GM12878 (cell line): ENCODE measurements around the gene ACKR4. TPM values are rescaled to one million over a fixed set of nuclear protein-coding genes. Genes with fewer than 3 reads are reported as not detected.

Experiments used
- ATAC-seq: fragments of 200-7000 bp; cut with Tn5 transposase; 3 replicates; pipeline ENCODE4 v1.9.1; 2020; ENCODE audit warnings: mild to moderate bottlenecking, moderate library complexity
- BruUV-seq: library from RNA; stranded (reverse); fragments of 400-500 nt; replicated peaks from 2 replicates; lab custom pipeline; 2021; lab: Mats Ljungman, UMichigan
- CTCF ChIA-PET: fragments of 300-600 bp; sonication (Branson Sonifier 250); formaldehyde crosslinking; extraction: SDS; loops from one replicate; lab custom pipeline; 2021; ENCODE audit warnings: inconsistent platforms; lab: Yijun Ruan, JAX
- POLR2A ChIA-PET: fragments of 350-600 bp; formaldehyde crosslinking; extraction: SDS; loops from one replicate; lab custom pipeline; 2021; ENCODE audit warnings: inconsistent platforms; lab: Charles Lee
- RAD21 ChIA-PET: fragments of 300-600 bp; sonication (Branson Sonifier 250); formaldehyde crosslinking; loops from one replicate; lab custom pipeline; 2023; ENCODE audit warnings: antibody characterized with exemption; ENCODE audit not compliant: unreplicated experiment; lab: Charles Lee
- SMC1A ChIA-PET: fragments of 300-600 bp; sonication (Branson Sonifier 250); formaldehyde crosslinking; loops from one replicate; lab custom pipeline; 2023; ENCODE audit not compliant: unreplicated experiment, uncharacterized antibody; lab: Charles Lee
- DNase-seq: peaks from one replicate; pipeline ENCODE4 v3.0.0-alpha.2; 2011; ENCODE audit warnings: low read depth, low spot score
- FAIRE-seq: peaks from 3 replicates; lab custom pipeline; 2011; peaks lifted over from hg19 to GRCh38; lab: Jason Lieb, UNC
- H2AFZ ChIP-seq: 2 replicates; pipeline ENCODE4 v1.6.0; 2011; ENCODE audit warnings: low read depth, low read length, control low read depth; ENCODE audit not compliant: control insufficient read depth
- H3K27ac ChIP-seq: 2 replicates; pipeline ENCODE4 v1.5.1; 2011; ENCODE audit warnings: control low read depth; ENCODE audit not compliant: control insufficient read depth, insufficient read depth
- H3K27me3 ChIP-seq, 2 experiments: replicated peaks in 1 of 2; 2 replicates each; pipeline versions ENCODE4 v1.6.0 to v1.6.1; 2011; ENCODE audit warnings: low read length in 1 of 2; ENCODE audit not compliant: control insufficient read depth in 2 of 2, insufficient read depth in 2 of 2
- H3K36me3 ChIP-seq, 2 experiments: 2 replicates each; pipeline ENCODE4 v1.5.1; 2011; ENCODE audit warnings: low read length in 1 of 2; ENCODE audit not compliant: control insufficient read depth in 2 of 2, insufficient read depth in 2 of 2
- H3K4me1 ChIP-seq: 2 replicates; pipeline ENCODE4 v1.6.1; 2011; ENCODE audit warnings: mild to moderate bottlenecking, low read length, moderate library complexity, mixed read lengths; ENCODE audit not compliant: control insufficient read depth, insufficient read depth
- H3K4me2 ChIP-seq: 2 replicates; pipeline ENCODE4 v1.6.0; 2011; ENCODE audit warnings: control low read depth; ENCODE audit not compliant: control insufficient read depth, insufficient read depth
- H3K4me3 ChIP-seq: fragments of 200-600 bp; sonication (generic); 2 replicates; pipeline ENCODE4 v1.5.1; 2016
- H3K79me2 ChIP-seq: 2 replicates; pipeline ENCODE4 v1.6.0; 2011; ENCODE audit warnings: low read length; ENCODE audit not compliant: control insufficient read depth, insufficient read depth
- H3K9ac ChIP-seq: 2 replicates; pipeline ENCODE4 v1.8.0; 2011; ENCODE audit warnings: low read length, control low read depth, mixed read lengths; ENCODE audit not compliant: control insufficient read depth, insufficient read depth
- H3K9me3 ChIP-seq: replicated peaks from 3 replicates; pipeline ENCODE4 v1.5.1; 2011; ENCODE audit warnings: mild to moderate bottlenecking, low read length; ENCODE audit not compliant: control insufficient read depth, insufficient read depth
- H4K20me1 ChIP-seq: 2 replicates; pipeline ENCODE4 v1.6.0; 2011; ENCODE audit not compliant: control insufficient read depth, insufficient read depth
- ASH2L ChIP-seq: fragments of 300-600, 200-600 bp; sonication (generic); IDR thresholded peaks from 2 replicates; pipeline ENCODE4 v1.6.1; 2017; ENCODE audit warnings: low read depth, mild to moderate bottlenecking, borderline replicate concordance
- ATF7 ChIP-seq: fragments of 450-650 bp; IDR thresholded peaks from 2 replicates; pipeline ENCODE4 v1.6.1; 2016; ENCODE audit warnings: low read depth, mild to moderate bottlenecking
- CHD1 ChIP-seq: IDR thresholded peaks from 2 replicates; pipeline ENCODE4 v1.6.1; 2012; ENCODE audit warnings: low read depth, low read length, improper control_type of control experiment
- CHD2 ChIP-seq: IDR thresholded peaks from 2 replicates; pipeline ENCODE4 v1.6.1; 2011; ENCODE audit warnings: low read depth, low read length, improper control_type of control experiment, borderline replicate concordance
- CTCF ChIP-seq, 3 experiments: IDR thresholded peaks in 2 of 3; conservative IDR thresholded peaks in 1 of 3; 2 replicates each; pipeline ENCODE4 v1.5.1; 2011; ENCODE audit warnings: low read depth in 3 of 3, low read length in 3 of 3, mild to moderate bottlenecking in 3 of 3, control low read depth in 2 of 3, moderate library complexity in 2 of 3, inconsistent platforms in 1 of 3, mixed read lengths in 1 of 3; ENCODE audit not compliant: control insufficient read depth in 2 of 3, insufficient read depth in 1 of 3; ENCODE audit errors: extremely low read depth in 1 of 3
- EGR1 ChIP-seq, 2 experiments: IDR thresholded peaks; 1 replicate in 1 of 2; 2 replicates in 1 of 2; pipeline ENCODE4 v1.6.1; 2011 to 2012; ENCODE audit warnings: low read depth in 2 of 2, low read length in 2 of 2, borderline replicate concordance in 1 of 2, mild to moderate bottlenecking in 1 of 2, moderate library complexity in 1 of 2
- ESRRA ChIP-seq: IDR thresholded peaks from 2 replicates; pipeline ENCODE4 v1.6.1; 2012; ENCODE audit warnings: mild to moderate bottlenecking, low read length, improper control_type of control experiment
- GATAD2B ChIP-seq: fragments of 450-650 bp; conservative IDR thresholded peaks from 2 replicates; pipeline ENCODE4 v1.6.1; 2017; ENCODE audit warnings: low read depth, mild to moderate bottlenecking, moderate library complexity
- HSF1 ChIP-seq: fragments of 150-350 bp; IDR thresholded peaks from 2 replicates; pipeline ENCODE4 v1.6.1; 2014; ENCODE audit warnings: mild to moderate bottlenecking, low read depth, low read length
- NKRF ChIP-seq: fragments of 450-650 bp; conservative IDR thresholded peaks from 2 replicates; pipeline ENCODE4 v1.6.1; 2017; ENCODE audit warnings: mild to moderate bottlenecking, moderate library complexity
- NR2C1 ChIP-seq: fragments of 450-650 bp; IDR thresholded peaks from 2 replicates; pipeline ENCODE4 v1.6.1; 2017; ENCODE audit warnings: antibody characterized with exemption, mild to moderate bottlenecking, moderate library complexity
- PAX8 ChIP-seq: fragments of 450-650 bp; IDR thresholded peaks from 2 replicates; pipeline ENCODE4 v1.6.1; 2017; ENCODE audit warnings: mild to moderate bottlenecking, moderate library complexity
- REST ChIP-seq: IDR thresholded peaks from 2 replicates; pipeline ENCODE4 v1.6.1; 2012; ENCODE audit warnings: mild to moderate bottlenecking, low read depth, low read length
- SMC3 ChIP-seq: IDR thresholded peaks from 2 replicates; pipeline ENCODE4 v1.6.1; 2011; ENCODE audit warnings: low read length, improper control_type of control experiment, borderline replicate concordance
- SRF ChIP-seq, 2 experiments: IDR thresholded peaks; 2 replicates each; pipeline ENCODE4 v1.6.1; 2011; ENCODE audit warnings: low read depth in 2 of 2, low read length in 2 of 2, mild to moderate bottlenecking in 1 of 2, moderate library complexity in 1 of 2
- TARDBP ChIP-seq: IDR thresholded peaks from 2 replicates; pipeline ENCODE4 v1.6.1; 2016; ENCODE audit warnings: borderline replicate concordance
- WGBS: methylation state at CpG from one replicate; pipeline ENCODE4 v1.1.6; 2016; ENCODE audit warnings: low lambda C conversion rate; ENCODE audit not compliant: insufficient replicate concordance, insufficient coverage; ENCODE audit errors: missing lambda C conversion rate; 5-methylcytosine and 5-hydroxymethylcytosine counted together
- in situ Hi-C: fragments of 300-500 bp; cut with MboI; formaldehyde crosslinking; loops from 9 replicates; pipeline ENCODE4 v1.14.3; 2018; ENCODE audit warnings: mixed read lengths
- intact Hi-C: fragments of 100-400 bp; cut with micrococcal nuclease; formaldehyde crosslinking; loops from one replicate; pipeline ENCODE4 v1.14.2; 2022; ENCODE audit not compliant: unreplicated experiment
- polyA plus RNA-seq, 11 experiments: library from polyadenylated mRNA; depleted of rRNA in 4 of 11; unstranded in 6 of 11; stranded (reverse) in 5 of 11; fragments of >200 nt; fragmentation: Nextera tagmentation in 4 of 11; fragmentation: Illumina TruSeq in 1 of 11; extraction: Ambion mirVana in 4 of 11; extraction: Trizol in 1 of 11; gene quantifications; 1 replicate in 1 of 11; 2 replicates in 10 of 11; pipeline versions ENCODE4 v1.2.1 to v1.2.3, GENCODE V29; 2011 to 2016; ENCODE audit warnings: inconsistent platforms in 2 of 11, missing spikeins in 2 of 11, low read depth in 1 of 11
- total RNA-seq, 4 experiments: library from RNA; depleted of rRNA in 3 of 4; stranded (reverse); fragments of >200 nt in 3 of 4; fragmentation: Illumina TruSeq in 1 of 4; extraction: Trizol in 1 of 4; gene quantifications; 2 replicates each; pipeline versions ENCODE4 v1.2.1 to v1.2.3, GENCODE V29; 2013 to 2021

The ACKR4 gene
- total and polyA plus RNA-seq, 10 of the 15 experiments (the other 5 are each of a cell fraction or from before 2014, with no cell fraction given): 0.06 to 0.40 (median 0.12) TPM

GRCh38 chr3:132573797-132574211 is 23.3 kb upstream of the ACKR4 start:
- CTCF ChIA-PET: no interaction called here
- SMC1A ChIA-PET: no interaction called here
- 97% methylated on average over 5 of the region's 5 CpGs for WGBS
- intact Hi-C loops (no loop called here), in situ Hi-C loops (no loop called here)
- no peaks in the 10 kb centered on the region for H3K79me2 ChIP-seq
- no peak for DNase-seq
- no peak overlapping the region for H3K27ac ChIP-seq
- no peaks in the 10 kb centered on the region for H3K9me3 ChIP-seq
- RAD21 ChIA-PET: no interaction called here
- H2AFZ ChIP-seq: no peak overlapping the region
- no TSS peak for BruUV-seq
- H3K9ac ChIP-seq: no peak overlapping the region
- H4K20me1 ChIP-seq: no peaks in the 10 kb centered on the region
- H3K36me3 ChIP-seq: no peaks in the 10 kb centered on the region; a peak in 2 of 4 replicates
- no peaks in the 10 kb centered on the region for H3K4me1 ChIP-seq
- no peak overlapping the region for H3K4me2 ChIP-seq
- ATAC-seq: no peak
- no peaks in the 10 kb centered on the region for H3K27me3 ChIP-seq
- no peak overlapping the region for H3K4me3 ChIP-seq
- POLR2A ChIA-PET: no interaction called here
- FAIRE-seq: no peak
- TF ChIP-seq SRF (IDR thresholded peaks at IDR 0.05; ENCODE audit: low read depth in 2 of 2, low read length in 2 of 2): no peak
- no peak for TF ChIP-seq NKRF
- TF ChIP-seq NR2C1: no peak
- no peak for TF ChIP-seq ASH2L
- TF ChIP-seq CHD1: no peak
- TF ChIP-seq PAX8: no peak
- TF ChIP-seq SMC3: no peak
- no peak for TF ChIP-seq ESRRA
- TF ChIP-seq CTCF (IDR thresholded peaks at IDR 0.05 in 2 of 3, conservative IDR thresholded peaks at IDR 0.05 in 1 of 3; ENCODE audit: control insufficient read depth in 2 of 3, extremely low read depth in 1 of 3, insufficient read depth in 1 of 3, low read depth in 3 of 3, low read length in 3 of 3): no peak
- no peak for TF ChIP-seq EGR1 (IDR thresholded peaks at IDR 0.05; ENCODE audit: borderline replicate concordance in 1 of 2, low read depth in 2 of 2, low read length in 2 of 2)
- no peak for TF ChIP-seq TARDBP
- no peak for TF ChIP-seq REST
- TF ChIP-seq ATF7: no peak
- TF ChIP-seq GATAD2B: no peak
- TF ChIP-seq CHD2: no peak
- no peak for TF ChIP-seq HSF1
